OCI-LY3 (cell line): ENCODE data around the gene TMEM164.

Experiments
- EZH2phosphoT487 ChIP-seq: fragments of 200-600 bp; shearing (Covaris generic); IDR thresholded peaks from 2 replicates; pipeline ENCODE4 v1.6.1; 2018; ENCODE audit warnings: antibody characterized with exemption, mixed run types, low read depth
- TF ChIP-seq, protein P1 (sequence below): fragments of 200-600, 300-600 bp; sonication (generic); IDR thresholded peaks from 2 replicates; pipeline ENCODE4 v1.5.1; 2014; ENCODE audit warnings: antibody characterized with exemption, low read length, low read depth

- TF ChIP-seq, protein P1, sequence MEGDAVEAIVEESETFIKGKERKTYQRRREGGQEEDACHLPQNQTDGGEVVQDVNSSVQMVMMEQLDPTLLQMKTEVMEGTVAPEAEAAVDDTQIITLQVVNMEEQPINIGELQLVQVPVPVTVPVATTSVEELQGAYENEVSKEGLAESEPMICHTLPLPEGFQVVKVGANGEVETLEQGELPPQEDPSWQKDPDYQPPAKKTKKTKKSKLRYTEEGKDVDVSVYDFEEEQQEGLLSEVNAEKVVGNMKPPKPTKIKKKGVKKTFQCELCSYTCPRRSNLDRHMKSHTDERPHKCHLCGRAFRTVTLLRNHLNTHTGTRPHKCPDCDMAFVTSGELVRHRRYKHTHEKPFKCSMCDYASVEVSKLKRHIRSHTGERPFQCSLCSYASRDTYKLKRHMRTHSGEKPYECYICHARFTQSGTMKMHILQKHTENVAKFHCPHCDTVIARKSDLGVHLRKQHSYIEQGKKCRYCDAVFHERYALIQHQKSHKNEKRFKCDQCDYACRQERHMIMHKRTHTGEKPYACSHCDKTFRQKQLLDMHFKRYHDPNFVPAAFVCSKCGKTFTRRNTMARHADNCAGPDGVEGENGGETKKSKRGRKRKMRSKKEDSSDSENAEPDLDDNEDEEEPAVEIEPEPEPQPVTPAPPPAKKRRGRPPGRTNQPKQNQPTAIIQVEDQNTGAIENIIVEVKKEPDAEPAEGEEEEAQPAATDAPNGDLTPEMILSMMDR: no peak
- TF ChIP-seq EZH2phosphoT487: no peak
Measured at GRCh38 chrX:110045421-110045820, 42.5 kb downstream of the TMEM164 start.
